Stimulated activated CD4-positive, alpha-beta T cell treated with anti-CD3 and anti-CD28 coated beads, Interleukin-12 subunit alpha, Interleukin-12 subunit beta, amount 100 ng/mL, for 48 hours (primary cell): ENCODE data around the gene FLCN.
"Not testable (repeated sequence)": the region's sequence is repeated elsewhere in the genome, so short reads cannot be mapped to it uniquely, and the experiment has no call there.

Experiments used
- DNase-seq, 3 donors: peaks; one replicate each; pipeline ENCODE4 v3.0.0-alpha.2; 2020; ENCODE audit warnings: low read depth in 2 of 3, low spot score in 1 of 3

FLCN gene

DNA sequence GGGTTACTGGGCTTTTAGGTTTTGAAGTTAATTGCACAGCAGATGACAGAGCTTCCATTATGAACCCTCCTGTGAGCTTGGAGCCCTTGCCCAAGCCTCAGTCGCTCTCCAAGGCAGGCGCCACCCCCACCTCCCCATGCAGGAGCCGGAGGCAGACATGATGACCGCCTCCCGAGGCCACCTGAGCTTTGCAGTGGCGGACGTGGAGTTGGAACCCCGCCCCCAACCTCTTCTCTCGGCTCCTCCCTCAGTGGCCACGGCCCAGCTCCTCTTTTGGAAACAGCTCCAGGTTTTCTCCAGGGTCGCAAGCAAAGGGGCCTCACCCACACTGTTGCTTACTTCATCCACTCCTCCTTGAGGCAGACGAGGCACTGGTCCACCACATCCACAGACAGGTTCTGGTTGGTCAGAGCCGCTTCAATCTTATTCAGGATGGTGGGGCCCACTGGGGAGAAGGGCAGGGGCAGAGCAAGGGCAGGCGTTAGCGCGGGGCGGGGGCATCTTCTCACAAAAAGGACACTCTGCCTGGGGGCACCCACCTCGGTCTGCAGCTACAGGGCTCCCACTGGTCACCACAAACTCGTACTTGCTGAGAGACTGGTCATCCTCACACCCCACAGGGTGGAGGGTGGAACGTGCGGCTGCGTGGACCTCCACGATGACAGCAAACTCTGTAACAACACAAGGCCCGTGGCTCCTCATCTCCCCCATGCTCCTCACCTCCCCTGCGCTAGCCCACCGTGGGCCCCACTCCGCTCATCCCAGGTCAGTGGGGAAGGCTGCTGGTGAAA lies 22.1 kb downstream of the FLCN start:
- no peak for DNase-seq

DNA sequence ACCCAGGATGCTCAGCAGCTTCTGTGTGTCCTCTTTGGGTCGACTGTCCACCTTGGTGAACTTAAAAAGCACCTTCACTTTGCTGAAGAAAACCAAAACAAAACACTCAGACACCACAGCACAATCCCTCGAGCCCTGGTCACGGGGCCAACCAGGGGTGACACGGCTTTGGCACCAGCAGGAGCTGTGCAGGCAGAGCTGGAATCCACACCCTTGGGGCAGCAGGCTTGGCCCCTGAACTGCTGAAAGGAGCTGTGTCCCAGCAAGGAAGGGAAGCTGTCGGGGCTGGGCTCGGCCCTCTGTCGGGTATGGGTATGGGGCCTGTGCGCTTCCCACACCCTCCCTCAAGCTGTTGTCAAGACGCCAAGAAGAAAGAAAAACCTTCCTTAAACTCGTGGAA lies 23.2 kb downstream of the FLCN start:
- no peak for DNase-seq

DNA sequence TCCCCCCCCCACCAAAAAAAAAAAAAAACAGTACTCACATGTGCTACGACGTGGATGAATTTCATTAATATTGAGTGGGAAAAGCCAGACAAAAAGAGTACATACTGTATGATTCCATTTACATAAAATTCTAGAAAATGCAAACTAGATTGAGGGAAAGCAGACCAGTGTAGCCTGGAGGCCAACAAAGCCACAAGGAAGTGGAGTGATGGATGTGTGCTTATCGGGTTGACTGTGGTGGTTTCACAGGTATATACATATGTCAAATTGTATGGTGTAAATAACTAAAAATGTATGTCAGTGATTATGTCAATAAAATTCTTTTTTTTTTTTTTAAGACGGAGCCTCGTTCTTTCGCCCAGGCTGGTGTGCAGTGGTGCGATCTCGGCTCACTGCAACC lies 29.0 kb downstream of the FLCN start:
- DNase-seq = no peak

DNA sequence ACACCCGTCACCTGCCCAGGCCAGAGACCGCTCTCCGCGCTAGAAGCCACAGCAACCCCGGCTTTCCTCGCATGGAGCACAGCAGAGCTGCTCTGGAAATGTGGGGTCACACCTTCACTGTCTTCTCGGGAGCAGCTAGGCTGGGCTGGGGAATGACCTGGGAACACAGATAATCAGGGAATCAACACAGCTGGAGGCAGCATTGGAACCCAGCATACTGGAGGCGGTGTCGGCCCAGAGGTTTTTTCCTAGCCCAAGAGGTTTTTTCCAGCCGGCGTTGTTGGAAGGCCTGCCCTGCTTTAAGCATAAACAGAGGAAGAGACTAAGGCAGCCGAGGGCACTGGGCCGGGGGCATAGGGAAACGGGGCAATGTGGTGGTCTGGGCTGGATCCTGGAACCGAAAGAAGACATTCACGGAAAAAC lies 30.0 kb downstream of the FLCN start:
- DNase-seq = no peak

DNA sequence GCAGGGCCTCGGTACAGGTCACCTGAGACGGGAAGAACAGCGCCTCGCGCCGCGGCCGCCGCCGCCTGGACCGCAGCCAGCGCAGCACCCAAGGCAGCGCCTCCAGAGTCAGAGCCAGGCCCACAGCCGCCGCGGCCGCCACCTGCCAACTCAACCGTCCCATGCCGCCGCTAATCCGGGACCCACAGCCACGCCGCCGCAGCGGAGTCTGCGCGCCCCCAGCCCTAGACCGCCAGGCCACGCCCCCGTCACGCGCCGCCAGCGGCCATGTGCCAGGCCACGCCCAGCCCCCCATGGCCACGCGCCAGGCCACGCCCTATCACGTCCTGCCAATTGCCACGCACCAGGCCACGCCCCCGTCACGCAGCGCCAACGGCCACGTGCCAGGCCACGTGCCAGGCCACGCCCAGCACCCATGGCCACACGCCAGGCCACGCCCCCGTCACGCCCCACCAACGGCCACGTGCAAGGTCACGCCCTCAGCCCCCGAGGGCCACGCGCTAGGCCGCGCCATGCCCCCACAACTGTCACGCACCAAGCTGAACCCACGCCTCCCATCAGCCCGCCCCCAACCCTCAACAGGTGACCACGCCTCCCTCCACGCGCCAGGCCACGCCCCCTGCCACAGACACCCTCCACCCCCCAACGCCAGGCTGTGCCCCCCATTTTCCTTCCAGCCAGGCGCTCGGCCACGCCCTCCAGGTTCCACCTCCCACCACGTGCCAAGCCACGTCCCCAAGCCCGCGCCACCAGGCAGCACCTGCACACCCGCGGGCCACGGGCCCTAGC lies 30.6 kb downstream of the FLCN start, which contains the start of gene PLD6:
PLD6 (minus strand) TSS at position 210 of the 789 bp plus-strand sequence; CDS start at position 163, 47 bp downstream.
- peak; percentile 87 to 92 (median 91) for DNase-seq

DNA sequence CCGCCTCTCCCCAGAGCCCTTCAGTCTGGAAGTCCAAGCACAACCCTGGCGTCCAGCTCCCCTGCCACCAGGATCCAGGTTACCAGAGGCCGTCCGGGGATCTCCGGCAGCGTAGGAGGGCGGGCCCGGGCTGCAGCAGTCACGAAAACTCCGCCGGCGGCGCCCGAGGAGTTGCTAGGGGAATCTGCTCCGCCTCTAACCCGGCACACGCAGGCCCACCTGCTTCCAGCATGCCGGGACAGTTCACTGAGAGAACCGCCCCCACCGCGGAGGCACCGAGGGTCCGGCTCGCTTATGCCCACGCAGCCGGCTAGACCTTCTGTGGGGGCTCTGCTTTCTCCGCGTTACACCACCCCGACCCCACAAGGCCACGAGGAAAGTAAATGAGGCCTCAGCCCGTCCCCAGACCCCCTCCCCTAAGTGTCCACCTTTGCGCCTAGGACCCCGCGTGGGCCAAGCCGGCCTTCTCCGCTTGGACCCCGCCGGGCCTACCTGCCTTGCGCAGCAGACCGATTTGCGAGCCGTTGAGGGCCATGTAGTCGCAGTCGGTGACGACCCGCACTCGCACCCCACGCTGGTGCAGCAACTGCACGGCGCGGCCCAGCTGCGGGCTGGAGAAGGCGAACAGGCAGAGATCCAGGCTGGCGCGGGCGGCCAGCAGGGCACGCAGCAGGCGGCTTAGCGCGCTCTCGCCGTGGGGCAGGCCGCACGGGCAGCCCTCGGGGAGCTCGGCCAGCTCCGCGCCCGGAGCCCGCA lies 31.4 kb downstream of the FLCN start:
- DNase-seq = peak; percentile 48 to 62 (median 50)

DNA sequence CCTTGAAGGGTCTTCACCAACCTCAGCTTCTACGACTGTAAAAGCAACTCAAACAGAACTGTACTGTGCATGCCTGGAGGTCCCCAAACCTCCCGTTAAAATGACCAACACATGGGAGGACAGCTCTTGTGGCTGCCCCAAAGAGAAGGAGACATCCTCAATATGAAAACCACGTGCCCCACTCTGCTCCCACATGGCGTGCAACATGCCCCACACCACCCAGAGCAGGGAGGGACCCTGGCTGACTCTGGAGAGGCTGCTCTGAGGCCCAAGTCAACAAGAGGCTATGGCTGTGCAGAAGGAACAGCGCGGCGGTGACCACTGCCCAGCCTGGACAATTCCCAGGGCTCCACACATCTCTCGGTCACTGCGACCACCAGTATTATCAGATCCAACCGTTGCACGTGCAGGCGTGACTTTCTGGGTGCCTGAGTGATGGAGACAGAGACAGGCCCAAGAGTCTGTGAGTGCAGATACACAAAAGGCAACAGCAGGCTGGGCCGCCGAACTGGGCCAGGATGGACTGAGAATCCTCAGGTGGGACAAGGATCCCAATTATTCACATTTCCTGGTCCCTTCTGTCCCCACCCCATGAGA lies 32.2 kb downstream of the FLCN start:
- no peak for DNase-seq

DNA sequence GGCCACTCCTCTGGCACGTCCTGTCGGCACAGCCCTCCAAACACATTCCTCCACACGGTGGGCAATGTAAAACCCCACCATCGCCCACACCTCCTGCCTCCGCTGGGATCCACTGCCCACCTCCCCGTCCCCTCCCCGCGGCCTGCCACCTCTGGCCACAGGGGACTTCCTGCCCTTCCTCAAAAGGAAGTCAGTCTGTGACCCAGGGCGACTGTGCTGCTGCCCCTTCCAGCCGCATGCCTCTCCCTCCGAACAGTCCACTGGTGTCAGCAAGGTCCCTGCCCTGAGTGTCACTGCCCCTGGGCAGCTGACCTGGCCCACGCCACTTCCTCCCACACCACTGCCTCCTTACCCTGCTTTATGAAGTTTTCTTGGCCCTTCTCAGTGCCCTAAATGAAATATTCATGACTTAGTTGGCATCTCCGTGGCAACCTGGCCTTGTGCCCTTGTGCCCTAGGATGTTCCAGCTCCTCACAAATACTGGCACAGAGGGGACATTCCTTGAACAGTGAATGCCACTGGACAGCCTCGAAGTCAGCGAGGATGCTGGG lies 32.9 kb downstream of the FLCN start:
- DNase-seq = no peak

DNA sequence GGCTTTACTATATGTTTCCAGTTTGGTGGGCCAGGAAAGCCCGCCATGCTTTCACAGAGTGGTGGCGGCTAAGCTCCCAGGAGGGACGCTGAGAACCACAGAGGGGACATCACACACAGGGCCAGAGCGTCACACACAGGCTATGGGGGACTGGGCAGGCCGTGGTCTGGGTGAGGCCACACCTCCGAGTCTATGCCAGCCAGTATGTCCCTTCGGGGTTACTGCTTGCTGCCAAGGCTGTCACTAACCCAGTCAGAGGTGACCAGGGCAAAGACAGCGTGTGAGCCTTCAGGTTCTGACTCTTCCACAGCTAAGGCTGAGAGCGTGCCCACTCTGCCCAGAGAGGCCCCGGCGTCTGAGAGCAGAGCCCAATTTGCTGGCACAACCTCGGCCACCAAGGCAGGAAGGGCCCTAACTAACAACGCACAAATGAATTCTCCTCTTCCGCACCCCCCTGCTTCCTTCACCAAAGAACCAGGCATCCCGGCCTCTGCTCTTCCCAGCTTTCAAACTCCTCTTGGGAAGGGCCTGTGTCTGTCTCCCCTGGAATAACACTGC lies 33.7 kb downstream of the FLCN start:
- no peak for DNase-seq

DNA sequence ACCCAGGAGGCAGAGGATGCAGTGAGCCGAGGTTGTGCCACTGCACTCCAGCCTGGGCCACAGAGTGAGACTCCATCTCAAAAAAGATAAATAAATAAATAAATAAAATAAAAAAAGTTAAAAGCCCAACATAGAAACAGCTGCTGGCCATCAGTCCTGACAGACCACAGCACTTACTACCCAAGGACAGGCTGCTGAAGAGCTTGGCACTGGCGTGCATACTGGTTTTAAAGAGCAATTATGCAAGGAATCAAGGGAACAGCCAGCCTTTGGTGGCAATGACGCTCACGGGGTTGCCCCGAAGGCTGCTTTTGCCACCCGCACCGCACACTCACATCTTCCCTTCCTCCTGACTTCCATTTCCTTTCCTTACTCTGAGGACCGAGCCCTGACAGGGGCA lies 35.1 kb downstream of the FLCN start:
- no peak for DNase-seq

DNA sequence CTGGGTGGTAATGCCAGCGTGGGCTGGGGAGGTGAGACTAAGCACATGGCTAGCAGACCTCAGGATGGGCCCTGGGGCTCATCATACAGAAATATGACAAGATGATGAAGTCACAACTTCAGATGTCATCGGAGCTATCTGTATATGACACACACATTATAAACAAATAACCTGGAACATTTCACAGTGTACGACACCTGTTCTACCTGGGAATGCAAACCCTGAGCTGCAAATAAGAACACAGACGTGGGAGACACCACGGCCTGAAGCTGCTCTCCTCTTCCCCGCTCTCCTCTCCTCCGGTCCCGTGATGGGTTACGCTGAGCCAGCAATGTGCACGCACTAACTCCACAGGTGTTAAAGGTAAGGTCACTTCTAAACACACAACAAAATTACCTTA lies 35.7 kb downstream of the FLCN start:
- no peak for DNase-seq

DNA sequence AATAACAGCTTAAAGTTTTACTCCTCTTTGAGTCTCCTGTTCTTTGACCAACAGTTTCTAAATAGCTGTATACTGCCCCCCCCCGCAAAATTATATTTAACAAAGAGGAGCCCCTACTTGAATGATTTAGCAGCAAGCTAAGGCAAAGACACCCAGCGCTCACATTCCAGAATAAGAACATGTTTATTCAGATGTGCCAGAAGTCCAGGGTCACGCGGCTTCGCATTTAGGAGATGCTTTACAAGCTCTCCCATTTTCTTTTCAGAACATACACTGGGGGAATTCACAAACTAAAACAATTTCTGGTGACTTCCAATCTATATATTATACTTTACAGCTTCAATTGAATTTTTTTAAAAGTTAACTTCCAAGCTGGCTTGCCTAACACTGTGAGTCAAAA lies 36.1 kb downstream of the FLCN start:
- no peak for DNase-seq

DNA sequence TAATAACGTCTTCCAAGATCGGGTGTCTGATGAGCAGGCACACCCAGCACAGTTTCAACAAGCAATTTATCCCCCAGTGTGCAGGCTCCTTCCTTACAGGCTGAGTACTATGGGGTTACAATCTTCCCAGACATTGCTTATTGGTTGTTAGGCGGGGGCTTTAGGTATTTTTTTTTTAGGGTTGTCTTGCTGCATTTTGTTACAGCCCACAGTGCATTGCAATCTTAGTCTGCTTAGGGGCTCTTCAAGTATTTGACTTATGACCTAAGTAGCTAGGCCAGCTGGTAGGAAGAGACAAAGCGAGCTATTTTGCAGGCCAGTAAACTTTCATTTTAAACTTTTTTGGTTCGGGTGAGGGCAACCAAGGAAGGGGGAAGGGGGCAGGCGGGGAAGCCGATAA lies 36.7 kb downstream of the FLCN start:
- DNase-seq = no peak

DNA sequence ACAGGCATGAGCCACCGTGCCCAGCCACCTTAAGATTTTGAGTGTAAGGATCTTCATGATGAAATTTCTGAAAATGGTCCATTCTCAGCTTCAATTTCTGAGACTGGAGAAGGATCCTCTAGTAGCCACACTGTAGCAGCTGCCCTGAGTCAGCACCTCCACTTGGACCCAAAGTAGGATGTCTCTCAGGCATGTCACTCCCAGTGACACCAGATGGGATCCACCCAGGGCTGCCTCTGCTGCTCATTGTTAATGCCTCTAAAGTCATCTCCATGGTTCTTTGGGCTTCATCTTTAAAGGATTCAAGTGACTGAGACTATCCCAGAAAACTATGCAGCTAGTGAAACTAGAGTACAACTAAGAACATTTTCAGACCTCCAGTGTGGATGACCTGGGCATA lies 38.7 kb downstream of the FLCN start:
- DNase-seq = no peak

DNA sequence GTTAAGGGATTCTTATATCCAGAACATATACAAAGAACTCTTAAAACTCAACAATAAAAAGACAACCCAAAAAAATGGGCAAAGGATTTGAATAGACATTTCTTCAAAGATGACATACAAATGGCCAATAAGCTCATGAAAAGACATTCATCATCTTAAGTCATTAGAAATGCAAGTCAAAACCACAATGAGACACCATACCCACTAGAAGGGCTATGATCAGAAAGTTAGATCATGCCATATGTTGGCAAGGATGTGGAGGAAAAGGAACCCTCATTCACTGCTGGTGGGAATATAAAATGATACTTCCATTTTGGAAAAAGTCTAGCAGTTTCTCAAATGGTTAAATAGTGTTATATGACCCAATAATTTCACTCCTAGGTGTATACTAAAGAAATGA lies 40.2 kb downstream of the FLCN start:
- no peak for DNase-seq

DNA sequence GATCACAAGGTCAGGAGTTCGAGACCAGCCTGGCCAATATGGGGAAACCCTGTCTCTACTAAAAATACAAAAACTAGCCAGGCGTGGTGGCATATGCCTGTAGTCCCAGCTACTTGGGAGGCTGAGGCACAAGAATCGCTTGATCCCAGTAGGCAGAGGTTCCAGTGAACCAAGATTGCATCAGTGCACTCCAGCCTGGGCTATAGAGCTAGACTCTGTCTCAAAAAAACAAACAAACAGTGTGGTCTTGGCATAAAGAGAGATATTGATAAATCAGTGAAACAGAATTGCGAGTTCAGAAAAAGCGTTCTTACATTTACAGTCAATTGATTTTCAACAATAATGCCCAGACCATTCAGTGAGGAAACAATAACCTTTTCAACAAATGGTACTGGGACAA lies 41.5 kb downstream of the FLCN start:
- DNase-seq = not testable (repeated sequence)

DNA sequence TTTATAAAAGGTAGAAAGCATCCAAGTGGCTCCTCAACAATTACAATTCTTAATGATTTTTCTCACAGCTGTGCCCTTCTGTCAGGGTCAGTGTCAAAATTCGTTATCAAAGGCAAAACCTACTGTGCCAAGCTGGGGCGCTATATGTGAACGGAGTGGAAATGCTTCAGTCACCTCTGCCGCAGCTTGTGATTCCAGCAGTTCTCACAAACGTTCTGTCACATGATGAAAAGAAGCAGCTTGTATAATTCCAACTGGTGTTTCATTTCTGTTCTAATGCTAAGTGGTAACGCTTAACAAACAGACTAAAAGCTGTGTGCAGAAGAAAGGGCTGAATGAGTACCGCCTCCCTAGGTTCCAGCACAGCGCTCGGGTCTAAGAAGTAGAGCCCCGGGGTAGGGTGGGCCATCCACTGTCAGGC lies 45.0 kb downstream of the FLCN start:
- DNase-seq = no peak

DNA sequence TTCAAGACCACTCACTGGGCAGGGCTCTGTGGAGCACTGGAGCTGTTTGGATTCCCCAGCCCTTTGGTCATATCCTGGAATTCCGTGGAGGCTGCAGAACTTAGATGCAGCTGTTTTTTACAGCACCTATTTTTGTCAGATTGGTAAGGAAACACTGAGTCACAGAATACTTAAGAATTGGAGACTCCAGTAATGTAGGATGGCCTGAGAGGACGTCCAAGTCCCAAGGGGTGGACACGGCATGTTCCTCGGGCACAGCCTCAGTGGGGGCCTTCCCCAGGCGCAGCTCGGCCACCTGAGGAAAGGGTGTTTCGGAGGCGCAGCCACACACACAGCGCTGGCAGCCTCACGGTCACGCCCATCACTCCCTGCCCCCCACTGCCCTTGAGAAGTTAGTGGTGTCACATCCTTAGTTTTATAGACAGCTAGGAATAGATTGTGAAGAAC lies 45.6 kb downstream of the FLCN start:
- no peak for DNase-seq

DNA sequence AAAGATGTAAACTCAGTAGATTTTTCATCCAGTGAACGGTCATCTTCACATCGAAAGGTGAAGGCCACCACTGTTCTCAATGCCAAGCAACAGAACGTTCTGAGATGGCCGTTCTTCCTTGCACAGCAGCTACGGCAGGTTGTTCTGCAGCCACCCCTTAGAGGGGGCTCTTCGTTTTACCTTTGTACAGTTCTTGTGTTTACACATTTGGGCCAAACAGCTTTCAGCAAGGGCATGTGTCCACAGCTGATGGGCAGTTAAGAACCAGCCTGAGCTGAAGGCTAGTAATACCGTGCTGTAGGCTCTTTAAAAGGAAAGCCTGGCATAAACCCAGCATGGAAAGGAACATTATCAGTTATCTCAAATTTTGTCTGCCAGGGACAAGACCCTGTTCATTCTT lies 46.8 kb downstream of the FLCN start:
- no peak for DNase-seq

DNA sequence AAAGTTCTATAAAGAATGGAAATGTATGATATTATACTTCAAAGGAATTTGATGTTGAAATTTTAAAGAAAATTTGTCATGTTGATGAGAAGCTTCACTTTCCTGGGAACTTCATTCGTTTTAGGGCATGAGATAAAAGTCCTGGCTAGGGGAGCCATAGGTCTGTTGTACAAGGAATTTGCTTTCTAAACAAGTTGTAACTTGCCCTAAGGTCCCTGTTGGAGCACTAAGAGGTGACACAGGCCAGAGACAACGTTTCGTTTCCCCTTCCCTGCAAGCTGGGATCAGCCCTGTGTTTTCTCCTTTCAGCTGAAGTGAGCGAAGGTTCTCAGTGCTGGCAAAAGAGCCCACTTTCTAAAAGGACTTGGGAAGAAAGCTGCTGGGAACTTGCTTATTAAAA lies 47.4 kb downstream of the FLCN start:
- DNase-seq = no peak

DNA sequence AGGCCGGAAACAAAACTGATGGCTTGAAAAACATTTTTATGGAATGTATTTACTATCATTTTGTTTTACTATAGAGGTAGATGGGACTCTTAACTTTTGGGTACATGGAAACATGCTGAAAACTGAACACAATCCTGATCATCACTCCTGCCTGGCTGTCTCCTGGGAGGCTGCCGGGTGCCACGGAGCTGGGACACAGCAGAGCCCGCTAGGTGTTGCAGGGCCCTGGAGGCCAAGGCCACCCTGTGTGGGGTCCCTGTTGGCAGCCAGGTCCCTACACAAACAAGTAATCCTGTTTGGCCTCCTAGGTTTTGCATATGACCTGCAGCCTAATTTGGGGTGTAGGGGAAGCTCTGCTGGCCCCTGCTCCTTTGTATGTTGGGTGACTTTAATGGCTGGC lies 48.4 kb downstream of the FLCN start:
- DNase-seq = no peak
